A549 (cell line): ENCODE data around the gene FKBP15. TPM values are rescaled to one million over a fixed set of nuclear protein-coding genes. Genes with fewer than 3 reads are reported as not detected.
"Not testable (repeated sequence)": the region's sequence is repeated elsewhere in the genome, so short reads cannot be mapped to it uniquely, and the experiment has no call there.

Source experiments
- ATAC-seq, 2 experiments: fragments of 200-7000 bp in 1 of 2; fragments of >200 bp in 1 of 2; cut with Nextera tagmentation in 1 of 2; cut with Tn5 transposase in 1 of 2; 3 replicates each; pipeline versions ENCODE4 v1.8.0 to v1.9.1; 2018 to 2020; ENCODE audit warnings: mild to moderate bottlenecking in 1 of 2, moderate library complexity in 1 of 2
- CTCF ChIA-PET: fragments of 300-600 bp; sonication (Branson Sonifier 250); formaldehyde crosslinking; extraction: SDS; loops from one replicate; lab custom pipeline; 2021; ENCODE audit warnings: antibody characterized with exemption, inconsistent platforms; lab: Yijun Ruan, JAX
- POLR2A ChIA-PET: fragments of 350-600 bp; formaldehyde crosslinking; extraction: SDS; loops from one replicate; lab custom pipeline; 2021; ENCODE audit warnings: antibody characterized with exemption, inconsistent platforms; lab: Yijun Ruan, JAX
- DNase-seq, 2 experiments: peaks; one replicate each; pipeline versions ENCODE4 v3.0.0 to v3.0.0-alpha.2; 2011 to 2016; ENCODE audit warnings: low read depth in 1 of 2, low spot score in 1 of 2
- FAIRE-seq: peaks from 2 replicates; lab custom pipeline; 2011; peaks lifted over from hg19 to GRCh38; lab: Jason Lieb, UNC
- H3K27ac ChIP-seq, 2 experiments: fragments of >200 bp; sonication (Bioruptor Twin); formaldehyde crosslinking; 3 replicates each; pipeline ENCODE4 v1.5.1; 2016 to 2017
- H3K4me1 ChIP-seq: fragments of >200 bp; sonication (Bioruptor Twin); formaldehyde crosslinking; 3 replicates; pipeline ENCODE4 v1.6.1; 2016
- H3K4me2 ChIP-seq: fragments of >200 bp; sonication (Bioruptor Twin); formaldehyde crosslinking; 3 replicates; pipeline ENCODE4 v1.6.1; 2016
- H3K4me3 ChIP-seq: fragments of >200 bp; sonication (Bioruptor Twin); formaldehyde crosslinking; 3 replicates; pipeline ENCODE4 v1.5.1; 2016
- H3K9me3 ChIP-seq: fragments of >200 bp; sonication (Bioruptor Twin); formaldehyde crosslinking; 3 replicates; pipeline ENCODE4 v1.6.1; 2016
- CHD2 ChIP-seq: fragments of 150-350 bp; IDR thresholded peaks from 2 replicates; pipeline ENCODE4 v1.6.1; 2014; ENCODE audit warnings: low read length; ENCODE audit not compliant: partially characterized antibody
- E2F6 ChIP-seq: IDR thresholded peaks from 2 replicates; pipeline ENCODE4 v1.6.1; 2012; ENCODE audit warnings: low read depth, borderline replicate concordance
- EP300 ChIP-seq, 2 experiments: fragments of >200 bp; sonication (Bioruptor Twin); formaldehyde crosslinking; IDR thresholded peaks; 2 replicates in 1 of 2; 3 replicates in 1 of 2; pipeline ENCODE4 v1.6.1; 2016 to 2017
- ESRRA ChIP-seq: fragments of 150-350 bp; IDR thresholded peaks from 2 replicates; pipeline ENCODE4 v1.6.1; 2014; ENCODE audit warnings: mild to moderate bottlenecking, low read length, borderline replicate concordance
- FOSB ChIP-seq: fragments of 250-450 bp; sonication (Bioruptor Pico); IDR thresholded peaks from 2 replicates; pipeline ENCODE4 v1.5.0; 2020; ENCODE audit warnings: mild to moderate bottlenecking, moderate library complexity
- JUN ChIP-seq, 2 experiments: fragments of >200 bp; sonication (Bioruptor Twin); formaldehyde crosslinking; IDR thresholded peaks; 2 replicates in 1 of 2; 3 replicates in 1 of 2; pipeline ENCODE4 v1.6.1; 2016 to 2017
- KDM1A ChIP-seq: fragments of 200-600 bp; sonication (generic); IDR thresholded peaks from 2 replicates; pipeline ENCODE4 v1.6.1; 2016; ENCODE audit warnings: low read depth, mild to moderate bottlenecking
- KDM5A ChIP-seq: fragments of 200-600 bp; sonication (generic); IDR thresholded peaks from 2 replicates; pipeline ENCODE4 v1.6.1; 2016; ENCODE audit warnings: antibody characterized with exemption, mild to moderate bottlenecking
- MAFK ChIP-seq: fragments of 450-650 bp; IDR thresholded peaks from 2 replicates; pipeline ENCODE4 v1.6.1; 2014; ENCODE audit not compliant: partially characterized antibody
- MAX ChIP-seq: IDR thresholded peaks from 2 replicates; pipeline ENCODE4 v1.6.1; 2012
- MAZ ChIP-seq: fragments of 150-350 bp; IDR thresholded peaks from 2 replicates; pipeline ENCODE4 v1.6.1; 2014; ENCODE audit warnings: antibody characterized with exemption, low read depth, low read length, borderline replicate concordance
- NR3C1 ChIP-seq: fragments of >200 bp; sonication (Bioruptor Twin); formaldehyde crosslinking; IDR thresholded peaks from 3 replicates; pipeline ENCODE4 v1.6.1; 2017
- PBX3 ChIP-seq: IDR thresholded peaks from 2 replicates; pipeline ENCODE4 v1.6.1; 2012
- POLR2A ChIP-seq: IDR thresholded peaks from 2 replicates; pipeline ENCODE4 v1.6.1; 2012; ENCODE audit warnings: mild to moderate bottlenecking, low read length
- RARB ChIP-seq: fragments of 250-450 bp; sonication (Bioruptor Pico); IDR thresholded peaks from 2 replicates; pipeline ENCODE4 v1.8.0; 2021; ENCODE audit warnings: mild to moderate bottlenecking, moderate library complexity
- REST ChIP-seq: fragments of 200-600 bp; sonication (generic); IDR thresholded peaks from 2 replicates; pipeline ENCODE4 v1.6.1; 2016; ENCODE audit warnings: antibody characterized with exemption, mild to moderate bottlenecking, moderate library complexity
- ZC3H11A ChIP-seq: fragments of 450-650 bp; IDR thresholded peaks from 2 replicates; pipeline ENCODE4 v1.6.1; 2014; ENCODE audit warnings: antibody characterized with exemption, mild to moderate bottlenecking
- ZNF302 ChIP-seq: fragments of 250-450 bp; sonication (Bioruptor Pico); IDR thresholded peaks from 2 replicates; pipeline ENCODE4 v1.9.0; 2021; ENCODE audit warnings: inconsistent platforms, mild to moderate bottlenecking, moderate library complexity
- ZSCAN20 ChIP-seq: fragments of 250-450 bp; sonication (Bioruptor Pico); IDR thresholded peaks from 2 replicates; pipeline ENCODE4 v1.8.0; 2022; ENCODE audit warnings: mild to moderate bottlenecking, moderate library complexity
- WGBS: methylation state at CpG from one replicate; pipeline ENCODE4 v1.1.6; 2017; ENCODE audit errors: missing lambda C conversion rate; 5-methylcytosine and 5-hydroxymethylcytosine counted together
- polyA plus RNA-seq, 4 experiments: library from polyadenylated mRNA; depleted of rRNA in 3 of 4; stranded (reverse); fragments of >200 nt; fragmentation: RNase III in 1 of 4; extraction: RNeasy Plus Mini Kit Qiagen cat#74134 plus additional on column Dnase treatment in 1 of 4; gene quantifications; 2 replicates in 3 of 4; 3 replicates in 1 of 4; pipeline ENCODE4 v1.2.3, GENCODE V29; 2011 to 2017

The FKBP15 gene
- polyA plus RNA-seq, 2 of the 4 experiments (the other 2 are of a cell fraction): 14.1 to 26.0 TPM

- ATAC-seq: no peak
- ChIA-PET CTCF (interaction anchor here (4.1 kb wide), 1 partner anchor 19 kb away, joined by 18 read pairs; no protein-coding TSS in a partner anchor), POLR2A (no interaction called here)
These were observed 33.9 kb upstream of the FKBP15 start for GRCh38 chr9:113254991-113255390.

GRCh38 chr9:113250807-113251206 lies 29.7 kb upstream of the FKBP15 start:
- FAIRE-seq: no peak
- ChIA-PET POLR2A (no interaction called here), CTCF (interaction anchor here (0.7 kb wide), 1 partner anchor 438 kb away, joined by 3 read pairs; no protein-coding TSS in a partner anchor)
- H3K27ac ChIP-seq: no peak overlapping the region
- no peak overlapping the region for H3K4me3 ChIP-seq
- H3K9me3 ChIP-seq: 0 out of 3 replicates have a peak, but pooled peaks cover 4% of the 10 kb centered on the region
- no peaks in the 10 kb centered on the region for H3K4me1 ChIP-seq
- DNase-seq: no peak
- WGBS: 85% methylated on average over 2 of the region's 2 CpGs
- no peak overlapping the region for H3K4me2 ChIP-seq
- no peak for TF ChIP-seq FOSB (CRISPR knock-in tag)
- TF ChIP-seq, all 56 proteins: peak for 0
- no peak for ATAC-seq

More at GRCh38 chr9:113254991-113255390, 33.9 kb upstream of the FKBP15 start:
- no peak overlapping the region for H3K27ac ChIP-seq
- 93% methylated on average over 1 of the region's 1 CpG for WGBS
- TF ChIP-seq ZSCAN20 (CRISPR knock-in tag) (no peak), REST (no peak), MAZ (no peak), E2F6 (no peak), CHD2 (no peak), JUN (IDR thresholded peaks at IDR 0.05) (no peak), MAFK (no peak), NR3C1 (no peak), KDM5A (no peak), ZNF302 (CRISPR knock-in tag) (no peak), ZC3H11A (no peak), PBX3 (no peak)
- H3K4me2 ChIP-seq: no peak overlapping the region
- FAIRE-seq (no peak), DNase-seq (no peak)
- H3K4me1 ChIP-seq: no peaks in the 10 kb centered on the region
- 0 out of 3 replicates have a peak, but pooled peaks cover 4% of the 10 kb centered on the region for H3K9me3 ChIP-seq
- no peak overlapping the region for H3K4me3 ChIP-seq

GRCh38 chr9:113249661-113250060 lies 28.6 kb upstream of the FKBP15 start:
- WGBS: 93% methylated on average over 2 of the region's 2 CpGs
- FAIRE-seq, H3K4me1 ChIP-seq, CTCF ChIA-PET, ATAC-seq, H3K9me3 ChIP-seq, DNase-seq, H3K4me2 ChIP-seq, POLR2A ChIA-PET, H3K4me3 ChIP-seq, H3K27ac ChIP-seq: not testable (repeated sequence)

- no peak for DNase-seq
- no peak for FAIRE-seq
- H3K4me1 ChIP-seq: no peaks in the 10 kb centered on the region
- no peak overlapping the region for H3K4me2 ChIP-seq
- TF ChIP-seq POLR2A: no peak
- TF ChIP-seq EP300 (IDR thresholded peaks at IDR 0.05): no peak
- no peak for TF ChIP-seq KDM1A
- TF ChIP-seq ESRRA: no peak
- no peak for TF ChIP-seq MAX
- TF ChIP-seq RARB (CRISPR knock-in tag): no peak
- CTCF ChIA-PET: interaction anchor here (1.2 kb wide), 1 partner anchor 14 kb away, joined by 3 read pairs; no protein-coding TSS in a partner anchor
- H3K27ac ChIP-seq: no peak overlapping the region
- POLR2A ChIA-PET: no interaction called here
- ATAC-seq: no peak
- H3K9me3 ChIP-seq: 0 out of 3 replicates have a peak, but pooled peaks cover 4% of the 10 kb centered on the region
- H3K4me3 ChIP-seq: no peak overlapping the region
These were observed 26.6 kb upstream of the FKBP15 start for GRCh38 chr9:113247640-113248039.
